ENCODE measurements around the gene MGST2. TPM values are rescaled to one million over a fixed set of nuclear protein-coding genes. Genes with fewer than 3 reads are reported as not detected.

MGST2 gene
- polyA plus RNA-seq, 1 donor from 2014 or later: 2.0 TPM

GRCh38 chr4:139746431-139747171, 81.0 kb downstream of the MGST2 start:
- peak overlapping the region; percentile 61 for H3K27ac ChIP-seq (ENCODE audit: low read length)
- H3K27me3 ChIP-seq (ENCODE audit: insufficient read depth, low read depth, low read length): no peaks in the 10 kb centered on the region
- peak overlapping the region; percentile 15 for H3K4me3 ChIP-seq (ENCODE audit: low read length)
- H3K9me3 ChIP-seq (ENCODE audit: low read length): no peaks in the 10 kb centered on the region
- H2AFZ ChIP-seq (ENCODE audit: low read depth, low read length): no peak overlapping the region
- H3K9ac ChIP-seq (ENCODE audit: low read length): peak overlapping the region; percentile 33
- peaks cover 8% of the 10 kb centered on the region for H3F3A ChIP-seq (ENCODE audit: insufficient read depth, low read length, poor library complexity, severe bottlenecking)
- no peaks in the 10 kb centered on the region for H3K36me3 ChIP-seq (ENCODE audit: insufficient read depth, low read length)
- TF ChIP-seq MXI1 (conservative IDR thresholded peaks at IDR 0.05; ENCODE audit: poor library complexity, severe bottlenecking) (no peak), REST (IDR thresholded peaks at IDR 0.05; ENCODE audit: borderline replicate concordance) (peak; percentile 57), SMC3 (conservative IDR thresholded peaks at IDR 0.05; ENCODE audit: poor library complexity) (no peak), RAD21 (conservative IDR thresholded peaks at IDR 0.05) (peak; percentile 22), EP300 (conservative IDR thresholded peaks at IDR 0.05; ENCODE audit: poor library complexity, severe bottlenecking) (peak; percentile 22), CTCF (IDR thresholded peaks at IDR 0.05; ENCODE audit: poor library complexity, severe bottlenecking) (no peak)
- no peaks in the 10 kb centered on the region for H4K20me1 ChIP-seq (ENCODE audit: insufficient read depth)
- H3K79me2 ChIP-seq (replicated peaks; ENCODE audit: insufficient read depth, low read length): no peaks in the 10 kb centered on the region
- H3K9me2 ChIP-seq (ENCODE audit: insufficient read depth, low read length): no peaks in the 10 kb centered on the region
- H3K4me2 ChIP-seq (ENCODE audit: low read length): peak overlapping the region; percentile 2

- Histone ChIP-seq H3K9ac (ENCODE audit: low read length) (peak overlapping the region; percentile 13), H3K27ac (ENCODE audit: low read length) (peak overlapping the region; percentile 66), H3K9me3 (ENCODE audit: low read length) (no peaks in the 10 kb centered on the region), H2AFZ (ENCODE audit: low read depth, low read length) (no peak overlapping the region), H3F3A (ENCODE audit: insufficient read depth, low read length, poor library complexity, severe bottlenecking) (peaks cover 8% of the 10 kb centered on the region), H3K79me2 (replicated peaks; ENCODE audit: insufficient read depth, low read length) (no peaks in the 10 kb centered on the region), H3K36me3 (ENCODE audit: insufficient read depth, low read length) (no peaks in the 10 kb centered on the region), H4K20me1 (ENCODE audit: insufficient read depth) (no peaks in the 10 kb centered on the region), H3K9me2 (ENCODE audit: insufficient read depth, low read length) (no peaks in the 10 kb centered on the region), H3K27me3 (ENCODE audit: insufficient read depth, low read depth, low read length) (no peaks in the 10 kb centered on the region), H3K4me2 (ENCODE audit: low read length) (no peak overlapping the region), H3K4me3 (ENCODE audit: low read length) (peak overlapping the region; percentile 36)
- TF ChIP-seq POLR2AphosphoS5 (IDR thresholded peaks at IDR 0.05) (peak; percentile 16), TAF1 (IDR thresholded peaks at IDR 0.05; ENCODE audit: low read depth) (no peak), SMC3 (conservative IDR thresholded peaks at IDR 0.05; ENCODE audit: poor library complexity) (no peak), EZH2 (IDR thresholded peaks at IDR 0.05; ENCODE audit: borderline replicate concordance, insufficient read depth, low read length, poor library complexity, severe bottlenecking) (no peak), REST (IDR thresholded peaks at IDR 0.05; ENCODE audit: borderline replicate concordance) (no peak)
Measured at GRCh38 chr4:139749338-139749737, 83.7 kb downstream of the MGST2 start.

Measured in neural cell (in vitro differentiated cells).